Inflammatory macrophage treated with lipopolysaccharide for 1 hour (primary cell): ENCODE measurements around the gene PTBP1.
"Not testable (repeated sequence)": the region's sequence is repeated elsewhere in the genome, so short reads cannot be mapped to it uniquely, and the experiment has no call there.

Source experiments
- DNase-seq, 2 donors: peaks; one replicate each; pipeline ENCODE4 v3.0.0-alpha.2; 2020 to 2022

PTBP1 gene

GRCh38 chr19:812049-812746, 14.9 kb downstream of the PTBP1 start:
- no peak for DNase-seq

GRCh38 chr19:812747-813218, 15.5 kb downstream of the PTBP1 start:
- DNase-seq = no peak

GRCh38 chr19:813219-814151, 16.2 kb downstream of the PTBP1 start:
- DNase-seq = no peak

- no peak for DNase-seq
These were observed 17.2 kb downstream of the PTBP1 start for GRCh38 chr19:814152-815078.

GRCh38 chr19:815079-815774, 18.0 kb downstream of the PTBP1 start:
- no peak for DNase-seq

GRCh38 chr19:815775-816499, 18.7 kb downstream of the PTBP1 start:
- no peak for DNase-seq

GRCh38 chr19:816500-816857, 19.2 kb downstream of the PTBP1 start:
- no peak for DNase-seq

- not testable (repeated sequence) for DNase-seq
These were observed 23.0 kb downstream of the PTBP1 start for GRCh38 chr19:820212-820611.

GRCh38 chr19:821231-821824, 24.1 kb downstream of the PTBP1 start:
- no peak for DNase-seq

- no peak for DNase-seq
These were observed 24.7 kb downstream of the PTBP1 start, which contains the start of gene PLPPR3 for GRCh38 chr19:821825-822503. Gene PLPPR3 (minus strand): TSS chr19:821955. CDS start chr19:821559, 396 bp downstream.

- DNase-seq = peak in 1 of 2 donors; percentile 29
These were observed 26.4 kb downstream of the PTBP1 start for GRCh38 chr19:823565-824121.

GRCh38 chr19:824885-825284, 27.6 kb downstream of the PTBP1 start:
- DNase-seq = peak; percentile 64 to 69

GRCh38 chr19:825897-826644, 28.8 kb downstream of the PTBP1 start:
- DNase-seq = peak; percentile 21 to 37

GRCh38 chr19:827314-827709, 30.1 kb downstream of the PTBP1 start:
- no peak for DNase-seq

GRCh38 chr19:827710-828321, 30.6 kb downstream of the PTBP1 start, which contains the start of gene AZU1:
Gene AZU1 (plus strand): TSS chr19:827837. CDS start chr19:827847, 10 bp downstream.
- peak; percentile 81 for DNase-seq

GRCh38 chr19:829129-829758, 32.0 kb downstream of the PTBP1 start:
- no peak for DNase-seq

- DNase-seq = no peak
These were observed 34.4 kb downstream of the PTBP1 start for GRCh38 chr19:831407-832369.
